Measurements from ENCODE around the gene C14orf180. TPM values are rescaled to one million over a fixed set of nuclear protein-coding genes. Genes with fewer than 3 reads are reported as not detected.

The C14orf180 gene
- total and polyA plus RNA-seq, 12 donors = 0.26 to 17.8 (median 5.6) TPM

DNA sequence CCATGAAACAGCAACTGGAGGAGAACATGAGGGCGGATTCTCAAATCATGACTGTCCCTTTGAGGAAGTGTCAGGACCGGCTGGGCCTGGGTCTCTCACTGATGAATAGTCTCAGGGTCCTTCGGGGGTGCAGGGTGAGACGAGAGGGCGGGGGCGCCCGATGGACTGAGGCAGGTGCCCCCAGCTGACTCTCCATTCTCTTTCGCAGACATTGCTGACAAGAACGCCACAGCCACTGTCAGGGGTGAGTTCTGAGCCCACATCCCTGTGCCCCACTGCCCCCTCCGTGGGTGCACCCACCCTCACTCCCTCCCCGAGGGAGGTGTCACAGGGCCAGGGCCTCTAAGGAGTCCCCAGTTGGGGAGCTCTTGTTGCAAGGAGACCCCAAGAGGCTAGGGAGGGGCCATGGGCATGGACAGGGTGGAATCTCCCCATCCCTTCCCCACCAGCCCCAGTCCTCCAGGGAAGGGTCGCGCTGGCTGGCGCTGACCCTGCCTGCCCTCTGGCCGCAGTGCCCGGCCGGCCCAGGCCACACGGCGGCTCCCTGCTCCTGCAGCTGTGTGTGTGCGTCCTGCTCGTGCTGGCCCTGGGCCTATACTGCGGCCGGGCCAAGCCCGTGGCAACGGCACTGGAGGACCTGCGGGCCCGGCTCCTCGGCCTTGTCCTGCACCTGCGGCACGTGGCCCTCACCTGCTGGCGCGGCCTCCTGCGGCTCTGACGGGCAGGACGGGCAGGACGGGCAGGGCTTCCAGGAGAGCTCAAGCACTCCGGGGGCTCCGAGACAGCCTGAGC is 8.7 kb downstream of the C14orf180 start:
- H3K27ac ChIP-seq = peak overlapping the region in 2 of 5 donors; percentile 75 to 86
- 69 to 85% (median 80%) methylated on average over 20 to 38 of the region's 38 CpGs for WGBS, 4 donors
- DNase-seq = no peak
- H3K9me3 ChIP-seq (replicated peaks in 1 of 3) = no peaks in the 10 kb centered on the region
- H3K4me3 ChIP-seq = no peak overlapping the region
- no peak for TF ChIP-seq POLR2A (IDR thresholded peaks at IDR 0.05)
- no peaks in the 10 kb centered on the region for H3K4me1 ChIP-seq (replicated peaks in 1 of 2)
- no peaks in the 10 kb centered on the region for H3K36me3 ChIP-seq (replicated peaks in 1 of 2)
- intact Hi-C loops (cut with DNase I) = no loop called here
- H3K27me3 ChIP-seq = no peaks in the 10 kb centered on the region

GRCh38 chr14:104589338-104590195 is 10.0 kb downstream of the C14orf180 start:
- no peak for TF ChIP-seq POLR2A (IDR thresholded peaks at IDR 0.05)
- TF ChIP-seq, protein P1, sequence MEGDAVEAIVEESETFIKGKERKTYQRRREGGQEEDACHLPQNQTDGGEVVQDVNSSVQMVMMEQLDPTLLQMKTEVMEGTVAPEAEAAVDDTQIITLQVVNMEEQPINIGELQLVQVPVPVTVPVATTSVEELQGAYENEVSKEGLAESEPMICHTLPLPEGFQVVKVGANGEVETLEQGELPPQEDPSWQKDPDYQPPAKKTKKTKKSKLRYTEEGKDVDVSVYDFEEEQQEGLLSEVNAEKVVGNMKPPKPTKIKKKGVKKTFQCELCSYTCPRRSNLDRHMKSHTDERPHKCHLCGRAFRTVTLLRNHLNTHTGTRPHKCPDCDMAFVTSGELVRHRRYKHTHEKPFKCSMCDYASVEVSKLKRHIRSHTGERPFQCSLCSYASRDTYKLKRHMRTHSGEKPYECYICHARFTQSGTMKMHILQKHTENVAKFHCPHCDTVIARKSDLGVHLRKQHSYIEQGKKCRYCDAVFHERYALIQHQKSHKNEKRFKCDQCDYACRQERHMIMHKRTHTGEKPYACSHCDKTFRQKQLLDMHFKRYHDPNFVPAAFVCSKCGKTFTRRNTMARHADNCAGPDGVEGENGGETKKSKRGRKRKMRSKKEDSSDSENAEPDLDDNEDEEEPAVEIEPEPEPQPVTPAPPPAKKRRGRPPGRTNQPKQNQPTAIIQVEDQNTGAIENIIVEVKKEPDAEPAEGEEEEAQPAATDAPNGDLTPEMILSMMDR (IDR thresholded peaks at IDR 0.05) = no peak
- Histone ChIP-seq H3K9me3 (replicated peaks in 1 of 3) (no peaks in the 10 kb centered on the region), H3K4me3 (no peak overlapping the region), H3K27ac (peak overlapping the region in 1 of 5 donors; percentile 45), H3K36me3 (replicated peaks in 1 of 2) (no peaks in the 10 kb centered on the region), H3K4me1 (replicated peaks in 1 of 2) (no peaks in the 10 kb centered on the region), H3K27me3 (no peaks in the 10 kb centered on the region)
- DNase-seq = no peak
- intact Hi-C loops (cut with DNase I) = no loop called here
- 72 to 84% (median 80%) methylated on average over 17 to 26 of the region's 26 CpGs for WGBS, 4 donors

DNA sequence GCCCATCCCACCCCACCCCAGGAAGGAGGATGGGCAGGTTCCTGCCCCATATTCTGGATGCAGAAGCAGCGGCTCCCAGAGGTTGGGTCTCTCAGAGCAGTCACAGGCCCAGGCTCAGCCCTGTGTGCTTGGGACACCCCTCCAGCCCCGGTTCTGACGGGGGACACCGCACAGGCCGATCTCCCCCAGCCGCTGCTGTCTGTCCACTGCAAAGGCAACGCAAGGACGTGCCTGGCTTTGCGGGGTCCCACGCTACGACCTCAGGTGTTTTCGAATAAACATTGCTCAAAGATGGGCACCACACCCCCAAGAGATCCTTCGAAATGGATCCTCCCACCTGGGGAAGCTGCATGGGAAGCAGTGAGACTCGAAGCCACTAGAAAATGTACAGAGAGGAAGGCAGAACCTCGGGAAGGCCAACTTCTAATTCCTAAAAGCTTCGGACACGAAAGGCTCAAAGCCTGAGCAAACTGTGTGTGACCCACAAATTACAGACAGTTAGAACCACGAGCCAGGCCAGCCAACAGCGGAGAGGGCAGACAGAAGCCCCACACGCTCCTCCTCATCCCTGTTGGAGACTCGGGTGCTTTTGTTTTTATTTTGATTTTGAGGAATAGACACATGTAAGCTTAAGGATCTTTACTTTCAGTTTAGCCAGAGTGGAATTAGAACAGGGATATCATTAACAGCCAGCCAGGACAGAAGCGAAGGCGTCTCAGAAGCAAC is 10.8 kb downstream of the C14orf180 start:
- Histone ChIP-seq H3K36me3 (replicated peaks in 1 of 2) (no peaks in the 10 kb centered on the region), H3K9me3 (replicated peaks in 1 of 3) (no peaks in the 10 kb centered on the region), H3K27me3 (no peaks in the 10 kb centered on the region), H3K4me1 (replicated peaks in 1 of 2) (no peaks in the 10 kb centered on the region), H3K27ac (peak overlapping the region in 1 of 5 donors; percentile 45), H3K4me3 (no peak overlapping the region)
- TF ChIP-seq POLR2A (IDR thresholded peaks at IDR 0.05) = no peak
- TF ChIP-seq, protein P1 (IDR thresholded peaks at IDR 0.05) = no peak
- 67 to 81% (median 74%) methylated on average over 21 to 23 of the region's 23 CpGs for WGBS, 4 donors
- no peak for DNase-seq
- intact Hi-C loops (cut with DNase I) = no loop called here

- no peaks in the 10 kb centered on the region for H3K27me3 ChIP-seq
- TF ChIP-seq, protein P1 (IDR thresholded peaks at IDR 0.05) = no peak
- no peak for TF ChIP-seq POLR2A (IDR thresholded peaks at IDR 0.05)
- no peaks in the 10 kb centered on the region for H3K36me3 ChIP-seq (replicated peaks in 1 of 2)
- no peaks in the 10 kb centered on the region for H3K4me1 ChIP-seq (replicated peaks in 1 of 2)
- H3K27ac ChIP-seq = peak overlapping the region in 1 of 5 donors; percentile 16
- H3K9me3 ChIP-seq (replicated peaks in 1 of 3) = no peaks in the 10 kb centered on the region
- no peak for DNase-seq
- no peak overlapping the region for H3K4me3 ChIP-seq
- WGBS, 4 donors = 64 to 80% (median 70%) methylated on average over 1 to 7 of the region's 7 CpGs
- intact Hi-C loops (cut with DNase I) = no loop called here
These were observed 11.5 kb downstream of the C14orf180 start for GRCh38 chr14:104591031-104591430.

Data from adrenal gland (tissue), 12 donors.